GM12878 (cell line): ENCODE measurements around the gene TOX2. TPM values are rescaled to one million over a fixed set of nuclear protein-coding genes. Genes with fewer than 3 reads are reported as not detected.
A peak's percentile ranks its signal among the peaks of the same experiment; 100 is the strongest.

Experiments
- ASH2L ChIP-seq: fragments of 300-600, 200-600 bp; sonication (generic); IDR thresholded peaks from 2 replicates; pipeline ENCODE4 v1.6.1; 2017; ENCODE audit warnings: low read depth, mild to moderate bottlenecking, borderline replicate concordance
- BCL11A ChIP-seq: IDR thresholded peaks from 2 replicates; pipeline ENCODE4 v1.6.1; 2011; ENCODE audit warnings: low read depth, low read length
- CBX3 ChIP-seq: fragments of 200-600 bp; sonication (generic); IDR thresholded peaks from 2 replicates; pipeline ENCODE4 v1.6.1; 2016; ENCODE audit warnings: low read depth, borderline replicate concordance
- CHD1 ChIP-seq: IDR thresholded peaks from 2 replicates; pipeline ENCODE4 v1.6.1; 2012; ENCODE audit warnings: low read depth, low read length, improper control_type of control experiment
- EED ChIP-seq: sonication (generic); IDR thresholded peaks from 2 replicates; pipeline ENCODE4 v1.6.1; 2016; ENCODE audit warnings: antibody characterized with exemption, low read depth
- ETV6 ChIP-seq, 2 experiments: fragments of 450-650 bp in 1 of 2; IDR thresholded peaks in 1 of 2; conservative IDR thresholded peaks in 1 of 2; 2 replicates each; pipeline ENCODE4 v1.6.1; 2014; ENCODE audit warnings: antibody characterized with exemption in 1 of 2, borderline replicate concordance in 1 of 2, low read depth in 1 of 2, mild to moderate bottlenecking in 1 of 2, moderate library complexity in 1 of 2
- IKZF1 ChIP-seq: fragments of 450-650 bp; conservative IDR thresholded peaks from 2 replicates; pipeline ENCODE4 v1.6.1; 2017; ENCODE audit warnings: antibody characterized with exemption, mild to moderate bottlenecking
- IKZF2 ChIP-seq, 2 experiments: fragments of 450-650 bp; IDR thresholded peaks; 2 replicates each; pipeline ENCODE4 v1.6.1; 2017; ENCODE audit warnings: mild to moderate bottlenecking in 2 of 2, moderate library complexity in 2 of 2
- IRF4 ChIP-seq: IDR thresholded peaks from 2 replicates; pipeline ENCODE4 v1.6.1; 2011; ENCODE audit warnings: low read depth, low read length
- LARP7 ChIP-seq: fragments of 450-650 bp; IDR thresholded peaks from 2 replicates; pipeline ENCODE4 v1.6.1; 2017; ENCODE audit warnings: mild to moderate bottlenecking
- NFYA ChIP-seq: IDR thresholded peaks from 2 replicates; pipeline ENCODE4 v1.6.1; 2011; ENCODE audit warnings: low read depth, mild to moderate bottlenecking, low read length, improper control_type of control experiment, borderline replicate concordance
- POLR2A ChIP-seq: IDR thresholded peaks from 2 replicates; pipeline ENCODE4 v1.6.1; 2011; ENCODE audit warnings: low read depth, mild to moderate bottlenecking, low read length
- SMAD1 ChIP-seq: fragments of 450-650 bp; IDR thresholded peaks from 2 replicates; pipeline ENCODE4 v1.6.1; 2018; ENCODE audit warnings: mild to moderate bottlenecking, low read depth; ENCODE audit not compliant: partially characterized antibody
- SP1 ChIP-seq: IDR thresholded peaks from one replicate; pipeline ENCODE4 v1.6.1; 2011; ENCODE audit warnings: low read depth, low read length
- SUZ12 ChIP-seq: fragments of 200-600 bp; sonication (generic); IDR thresholded peaks from one replicate; pipeline ENCODE4 v1.6.1; 2018; ENCODE audit warnings: antibody characterized with exemption, mild to moderate bottlenecking; ENCODE audit not compliant: unreplicated experiment
- TCF3 ChIP-seq: IDR thresholded peaks from 2 replicates; pipeline ENCODE4 v1.6.1; 2012; ENCODE audit warnings: low read depth, mild to moderate bottlenecking, low read length, borderline replicate concordance; ENCODE audit not compliant: insufficient read depth
- polyA plus RNA-seq, 11 experiments: library from polyadenylated mRNA; depleted of rRNA in 4 of 11; unstranded in 6 of 11; stranded (reverse) in 5 of 11; fragments of >200 nt; fragmentation: Nextera tagmentation in 4 of 11; fragmentation: Illumina TruSeq in 1 of 11; extraction: Ambion mirVana in 4 of 11; extraction: Trizol in 1 of 11; gene quantifications; 1 replicate in 1 of 11; 2 replicates in 10 of 11; pipeline versions ENCODE4 v1.2.1 to v1.2.3, GENCODE V29; 2011 to 2016; ENCODE audit warnings: inconsistent platforms in 2 of 11, missing spikeins in 2 of 11, low read depth in 1 of 11
- total RNA-seq, 4 experiments: library from RNA; depleted of rRNA in 3 of 4; stranded (reverse); fragments of >200 nt in 3 of 4; fragmentation: Illumina TruSeq in 1 of 4; extraction: Trizol in 1 of 4; gene quantifications; 2 replicates each; pipeline versions ENCODE4 v1.2.1 to v1.2.3, GENCODE V29; 2013 to 2021
- TF ChIP-seq, protein P1 (sequence below): fragments of 450-650 bp; IDR thresholded peaks from 2 replicates; pipeline ENCODE4 v1.6.1; 2017; ENCODE audit warnings: mild to moderate bottlenecking, moderate library complexity
- TF ChIP-seq, protein P2 (sequence below): fragments of 450-650 bp; IDR thresholded peaks from 2 replicates; pipeline ENCODE4 v1.6.1; 2017; ENCODE audit warnings: mild to moderate bottlenecking, moderate library complexity
- TF ChIP-seq, protein P3 (sequence below): fragments of 450-650 bp; IDR thresholded peaks from 2 replicates; pipeline ENCODE4 v1.6.1; 2017; ENCODE audit warnings: antibody characterized with exemption, mild to moderate bottlenecking, moderate library complexity

Gene TOX2
- total and polyA plus RNA-seq, 10 of the 15 experiments (the other 5 are each of a cell fraction or from before 2014, with no cell fraction given), result 2.6 to 40.5 (median 7.9) TPM

DNA sequence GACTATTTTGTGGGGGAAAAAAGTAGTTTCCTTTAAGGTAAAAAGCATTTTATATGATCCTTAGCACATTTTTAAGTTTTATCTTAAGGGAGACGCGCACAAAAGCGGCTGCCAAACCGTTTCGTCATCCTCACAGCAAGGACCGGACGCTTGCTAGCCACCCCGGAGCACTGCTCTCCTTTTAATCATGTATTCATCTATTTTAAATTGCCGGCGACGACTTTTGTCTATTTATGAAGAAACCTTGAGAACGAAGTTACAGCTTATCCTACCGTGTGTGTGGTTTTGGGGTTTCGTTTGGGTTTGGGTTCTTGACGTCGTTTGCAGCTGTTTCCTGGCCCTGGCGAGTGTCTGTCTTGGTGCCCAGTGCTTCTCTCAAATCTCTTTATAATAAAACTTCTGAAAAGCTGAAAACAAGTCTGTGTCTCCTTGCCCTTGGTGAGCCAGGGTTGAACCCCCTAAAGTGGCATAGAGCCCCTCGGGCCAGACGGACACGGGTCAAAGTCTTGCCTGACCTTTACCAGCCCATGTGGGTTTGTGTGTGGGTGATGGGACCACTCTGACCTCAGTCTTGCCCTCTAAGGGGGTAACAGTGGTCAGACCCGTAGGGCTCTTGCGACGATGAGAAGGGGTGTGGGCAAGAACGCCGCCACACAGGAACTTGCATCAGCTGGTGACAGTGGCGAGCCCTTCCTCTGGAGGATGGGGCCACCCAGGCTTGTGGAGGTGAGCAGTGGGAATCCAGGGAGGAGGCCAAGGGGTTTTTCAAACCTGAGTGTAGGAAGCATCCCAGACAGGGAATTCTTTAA, 154.8 kb downstream of the TOX2 start (continued):
- TF ChIP-seq, protein P1, sequence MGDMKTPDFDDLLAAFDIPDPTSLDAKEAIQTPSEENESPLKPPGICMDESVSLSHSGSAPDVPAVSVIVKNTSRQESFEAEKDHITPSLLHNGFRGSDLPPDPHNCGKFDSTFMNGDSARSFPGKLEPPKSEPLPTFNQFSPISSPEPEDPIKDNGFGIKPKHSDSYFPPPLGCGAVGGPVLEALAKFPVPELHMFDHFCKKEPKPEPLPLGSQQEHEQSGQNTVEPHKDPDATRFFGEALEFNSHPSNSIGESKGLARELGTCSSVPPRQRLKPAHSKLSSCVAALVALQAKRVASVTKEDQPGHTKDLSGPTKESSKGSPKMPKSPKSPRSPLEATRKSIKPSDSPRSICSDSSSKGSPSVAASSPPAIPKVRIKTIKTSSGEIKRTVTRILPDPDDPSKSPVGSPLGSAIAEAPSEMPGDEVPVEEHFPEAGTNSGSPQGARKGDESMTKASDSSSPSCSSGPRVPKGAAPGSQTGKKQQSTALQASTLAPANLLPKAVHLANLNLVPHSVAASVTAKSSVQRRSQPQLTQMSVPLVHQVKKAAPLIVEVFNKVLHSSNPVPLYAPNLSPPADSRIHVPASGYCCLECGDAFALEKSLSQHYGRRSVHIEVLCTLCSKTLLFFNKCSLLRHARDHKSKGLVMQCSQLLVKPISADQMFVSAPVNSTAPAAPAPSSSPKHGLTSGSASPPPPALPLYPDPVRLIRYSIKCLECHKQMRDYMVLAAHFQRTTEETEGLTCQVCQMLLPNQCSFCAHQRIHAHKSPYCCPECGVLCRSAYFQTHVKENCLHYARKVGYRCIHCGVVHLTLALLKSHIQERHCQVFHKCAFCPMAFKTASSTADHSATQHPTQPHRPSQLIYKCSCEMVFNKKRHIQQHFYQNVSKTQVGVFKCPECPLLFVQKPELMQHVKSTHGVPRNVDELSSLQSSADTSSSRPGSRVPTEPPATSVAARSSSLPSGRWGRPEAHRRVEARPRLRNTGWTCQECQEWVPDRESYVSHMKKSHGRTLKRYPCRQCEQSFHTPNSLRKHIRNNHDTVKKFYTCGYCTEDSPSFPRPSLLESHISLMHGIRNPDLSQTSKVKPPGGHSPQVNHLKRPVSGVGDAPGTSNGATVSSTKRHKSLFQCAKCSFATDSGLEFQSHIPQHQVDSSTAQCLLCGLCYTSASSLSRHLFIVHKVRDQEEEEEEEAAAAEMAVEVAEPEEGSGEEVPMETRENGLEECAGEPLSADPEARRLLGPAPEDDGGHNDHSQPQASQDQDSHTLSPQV, result peak; percentile 2; the same call in 1 of the 2 replicates
- TF ChIP-seq IKZF2 (IDR thresholded peaks at IDR 0.05), result peak in 1 of 2 experiments; percentile 75
- TF ChIP-seq LARP7, result no peak
- no peak for TF ChIP-seq SMAD1
- TF ChIP-seq IKZF1, result peak; percentile 74
- peak; percentile 65 for TF ChIP-seq EED
- peak; percentile 46 for TF ChIP-seq SP1
- TF ChIP-seq CHD1, result peak; percentile 65; the same call in 1 of the 2 replicates
- TF ChIP-seq BCL11A, result peak; percentile 32
- peak; percentile 70; the same call in 1 of the 2 replicates for TF ChIP-seq TCF3
- no peak for TF ChIP-seq NFYA
- TF ChIP-seq ASH2L, result 0 out of 2 replicates have a peak, but pooled peaks have one; percentile 43
- no peak for TF ChIP-seq SUZ12
- TF ChIP-seq ETV6 (conservative IDR thresholded peaks at IDR 0.05 in 1 of 2, IDR thresholded peaks at IDR 0.05 in 1 of 2; ENCODE audit: borderline replicate concordance in 1 of 2, low read depth in 1 of 2), result 0 out of 4 replicates have a peak, but pooled peaks of 1 of the 2 experiments have one; percentile 20
- peak; percentile 31; the same call in 1 of the 2 replicates for TF ChIP-seq POLR2A
- TF ChIP-seq, protein P2, sequence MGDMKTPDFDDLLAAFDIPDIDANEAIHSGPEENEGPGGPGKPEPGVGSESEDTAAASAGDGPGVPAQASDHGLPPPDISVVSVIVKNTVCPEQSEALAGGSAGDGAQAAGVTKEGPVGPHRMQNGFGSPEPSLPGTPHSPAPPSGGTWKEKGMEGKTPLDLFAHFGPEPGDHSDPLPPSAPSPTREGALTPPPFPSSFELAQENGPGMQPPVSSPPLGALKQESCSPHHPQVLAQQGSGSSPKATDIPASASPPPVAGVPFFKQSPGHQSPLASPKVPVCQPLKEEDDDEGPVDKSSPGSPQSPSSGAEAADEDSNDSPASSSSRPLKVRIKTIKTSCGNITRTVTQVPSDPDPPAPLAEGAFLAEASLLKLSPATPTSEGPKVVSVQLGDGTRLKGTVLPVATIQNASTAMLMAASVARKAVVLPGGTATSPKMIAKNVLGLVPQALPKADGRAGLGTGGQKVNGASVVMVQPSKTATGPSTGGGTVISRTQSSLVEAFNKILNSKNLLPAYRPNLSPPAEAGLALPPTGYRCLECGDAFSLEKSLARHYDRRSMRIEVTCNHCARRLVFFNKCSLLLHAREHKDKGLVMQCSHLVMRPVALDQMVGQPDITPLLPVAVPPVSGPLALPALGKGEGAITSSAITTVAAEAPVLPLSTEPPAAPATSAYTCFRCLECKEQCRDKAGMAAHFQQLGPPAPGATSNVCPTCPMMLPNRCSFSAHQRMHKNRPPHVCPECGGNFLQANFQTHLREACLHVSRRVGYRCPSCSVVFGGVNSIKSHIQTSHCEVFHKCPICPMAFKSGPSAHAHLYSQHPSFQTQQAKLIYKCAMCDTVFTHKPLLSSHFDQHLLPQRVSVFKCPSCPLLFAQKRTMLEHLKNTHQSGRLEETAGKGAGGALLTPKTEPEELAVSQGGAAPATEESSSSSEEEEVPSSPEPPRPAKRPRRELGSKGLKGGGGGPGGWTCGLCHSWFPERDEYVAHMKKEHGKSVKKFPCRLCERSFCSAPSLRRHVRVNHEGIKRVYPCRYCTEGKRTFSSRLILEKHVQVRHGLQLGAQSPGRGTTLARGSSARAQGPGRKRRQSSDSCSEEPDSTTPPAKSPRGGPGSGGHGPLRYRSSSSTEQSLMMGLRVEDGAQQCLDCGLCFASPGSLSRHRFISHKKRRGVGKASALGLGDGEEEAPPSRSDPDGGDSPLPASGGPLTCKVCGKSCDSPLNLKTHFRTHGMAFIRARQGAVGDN, result peak; percentile 61; the same call in 1 of the 2 replicates
- no peak for TF ChIP-seq CBX3
- TF ChIP-seq, protein P3, sequence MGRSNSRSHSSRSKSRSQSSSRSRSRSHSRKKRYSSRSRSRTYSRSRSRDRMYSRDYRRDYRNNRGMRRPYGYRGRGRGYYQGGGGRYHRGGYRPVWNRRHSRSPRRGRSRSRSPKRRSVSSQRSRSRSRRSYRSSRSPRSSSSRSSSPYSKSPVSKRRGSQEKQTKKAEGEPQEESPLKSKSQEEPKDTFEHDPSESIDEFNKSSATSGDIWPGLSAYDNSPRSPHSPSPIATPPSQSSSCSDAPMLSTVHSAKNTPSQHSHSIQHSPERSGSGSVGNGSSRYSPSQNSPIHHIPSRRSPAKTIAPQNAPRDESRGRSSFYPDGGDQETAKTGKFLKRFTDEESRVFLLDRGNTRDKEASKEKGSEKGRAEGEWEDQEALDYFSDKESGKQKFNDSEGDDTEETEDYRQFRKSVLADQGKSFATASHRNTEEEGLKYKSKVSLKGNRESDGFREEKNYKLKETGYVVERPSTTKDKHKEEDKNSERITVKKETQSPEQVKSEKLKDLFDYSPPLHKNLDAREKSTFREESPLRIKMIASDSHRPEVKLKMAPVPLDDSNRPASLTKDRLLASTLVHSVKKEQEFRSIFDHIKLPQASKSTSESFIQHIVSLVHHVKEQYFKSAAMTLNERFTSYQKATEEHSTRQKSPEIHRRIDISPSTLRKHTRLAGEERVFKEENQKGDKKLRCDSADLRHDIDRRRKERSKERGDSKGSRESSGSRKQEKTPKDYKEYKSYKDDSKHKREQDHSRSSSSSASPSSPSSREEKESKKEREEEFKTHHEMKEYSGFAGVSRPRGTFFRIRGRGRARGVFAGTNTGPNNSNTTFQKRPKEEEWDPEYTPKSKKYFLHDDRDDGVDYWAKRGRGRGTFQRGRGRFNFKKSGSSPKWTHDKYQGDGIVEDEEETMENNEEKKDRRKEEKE, result no peak
- TF ChIP-seq IRF4, result no peak
